VCaP (cell line): ENCODE data around the gene NEDD8.
A peak's percentile ranks its signal among the peaks of the same experiment; 100 is the strongest.
"Not testable (repeated sequence)": the region's sequence is repeated elsewhere in the genome, so short reads cannot be mapped to it uniquely, and the experiment has no call there.

ENCODE experiments used
- H3K27ac ChIP-seq: fragments of 450-650 bp; 2 replicates; pipeline ENCODE4 v1.5.1; 2017
- CTCF ChIP-seq: fragments of 450-650 bp; conservative IDR thresholded peaks from 2 replicates; pipeline ENCODE4 v1.5.1; 2017; ENCODE audit warnings: mild to moderate bottlenecking, moderate library complexity

NEDD8 gene

GRCh38 chr14:24212924-24213865 is 19.0 kb downstream of the NEDD8 start, which contains the start of gene CHMP4A:
CHMP4A (minus strand) TSS chr14:24213488; CDS start chr14:24213439, 49 bp downstream.
- no peak for TF ChIP-seq CTCF
- peak within 1 kb of the TSS; percentile 83 for H3K27ac ChIP-seq

GRCh38 chr14:24211311-24211710 is 20.9 kb downstream of the NEDD8 start:
- no peak overlapping the region for H3K27ac ChIP-seq
- no peak for TF ChIP-seq CTCF

GRCh38 chr14:24207625-24208024 is 24.5 kb downstream of the NEDD8 start:
- TF ChIP-seq CTCF, result no peak
- no peak overlapping the region for H3K27ac ChIP-seq

GRCh38 chr14:24207104-24207551 is 25.0 kb downstream of the NEDD8 start:
- no peak overlapping the region for H3K27ac ChIP-seq
- TF ChIP-seq CTCF, result no peak

GRCh38 chr14:24206260-24207103 is 25.7 kb downstream of the NEDD8 start:
- TF ChIP-seq CTCF, result no peak
- no peak overlapping the region for H3K27ac ChIP-seq

- no peak overlapping the region for H3K27ac ChIP-seq
- no peak for TF ChIP-seq CTCF
These were observed 27.7 kb downstream of the NEDD8 start for GRCh38 chr14:24204163-24205146.

GRCh38 chr14:24203249-24203886 is 28.8 kb downstream of the NEDD8 start:
- not testable (repeated sequence) for H3K27ac ChIP-seq

GRCh38 chr14:24202538-24202937 is 29.6 kb downstream of the NEDD8 start:
- not testable (repeated sequence) for H3K27ac ChIP-seq
